Renal cortical epithelial cell (primary cell): Measurements from ENCODE around the gene ABL2. TPM values are rescaled to one million over a fixed set of nuclear protein-coding genes. Genes with fewer than 3 reads are reported as not detected.
A peak's percentile ranks its signal among the peaks of the same experiment; 100 is the strongest.
"Not testable (repeated sequence)": the region's sequence is repeated elsewhere in the genome, so short reads cannot be mapped to it uniquely, and the experiment has no call there.

Source experiments
- DNase-seq: peaks from one replicate; pipeline ENCODE4 v3.0.0-alpha.2; 2011; ENCODE audit warnings: low read depth
- total RNA-seq: library from RNA; depleted of rRNA; stranded (reverse); fragments of >200 nt; gene quantifications from 2 replicates; pipeline ENCODE4 v1.2.3, GENCODE V29; 2014

Gene ABL2
- total RNA-seq, 1 donor from 2014 or later: 52.2 TPM

DNA sequence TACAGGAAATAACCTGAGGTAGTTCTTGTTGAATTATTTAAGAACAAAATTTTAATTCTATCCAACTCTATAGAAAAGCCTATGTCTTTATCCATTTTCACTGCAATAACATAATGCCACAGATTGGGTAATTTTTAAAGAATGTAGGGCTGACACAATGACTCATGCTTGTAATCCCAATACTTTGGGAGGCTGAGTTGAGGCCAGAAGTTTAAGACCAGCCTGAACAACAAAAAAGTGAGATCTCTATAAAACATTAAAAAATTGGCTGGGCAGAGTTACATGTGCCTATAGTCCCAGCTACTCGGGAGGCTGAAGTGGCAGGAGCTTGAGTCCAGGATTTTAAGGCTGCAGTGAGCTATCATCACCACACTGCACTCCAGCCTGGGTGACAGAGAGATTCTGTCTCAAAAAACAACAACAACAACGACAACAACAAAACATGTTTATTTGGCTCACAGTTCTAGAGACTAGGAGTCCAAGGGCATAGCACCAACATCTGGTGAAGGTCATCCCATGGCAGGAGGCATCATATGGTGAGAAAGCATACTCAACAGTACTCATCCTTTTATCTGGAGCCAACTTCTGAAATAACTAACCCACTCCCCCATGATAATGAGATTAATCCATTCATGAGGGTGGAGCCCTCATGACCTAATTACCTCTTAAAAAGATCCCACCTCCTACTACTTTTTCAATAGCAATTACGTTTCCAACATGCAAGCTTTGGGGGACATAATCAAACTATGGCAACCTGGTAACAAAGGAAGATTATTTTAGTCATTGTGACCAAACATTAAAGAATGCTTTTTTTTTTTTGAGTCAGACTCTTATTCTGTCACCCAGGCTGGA is 59.6 kb downstream of the ABL2 start:
- peak; percentile 48 for DNase-seq

DNA sequence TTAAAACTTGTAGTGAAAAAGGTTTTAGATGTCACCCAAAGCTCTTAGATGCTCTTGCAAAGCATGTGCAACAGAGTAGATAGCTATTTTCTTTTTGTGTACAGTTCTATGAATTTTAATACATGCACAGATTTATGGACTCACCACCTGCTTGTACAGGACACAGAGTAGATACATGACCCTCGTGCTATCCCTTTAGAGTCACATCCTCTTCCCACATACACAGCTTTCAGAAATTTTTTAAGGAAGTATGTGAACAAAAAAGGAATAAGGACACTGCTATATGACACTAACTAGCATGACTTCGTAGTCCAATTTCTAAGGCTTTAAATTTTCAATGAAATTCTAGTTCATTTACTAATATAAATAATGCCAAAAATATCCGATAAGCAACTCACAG is 60.9 kb downstream of the ABL2 start:
- DNase-seq: no peak

DNA sequence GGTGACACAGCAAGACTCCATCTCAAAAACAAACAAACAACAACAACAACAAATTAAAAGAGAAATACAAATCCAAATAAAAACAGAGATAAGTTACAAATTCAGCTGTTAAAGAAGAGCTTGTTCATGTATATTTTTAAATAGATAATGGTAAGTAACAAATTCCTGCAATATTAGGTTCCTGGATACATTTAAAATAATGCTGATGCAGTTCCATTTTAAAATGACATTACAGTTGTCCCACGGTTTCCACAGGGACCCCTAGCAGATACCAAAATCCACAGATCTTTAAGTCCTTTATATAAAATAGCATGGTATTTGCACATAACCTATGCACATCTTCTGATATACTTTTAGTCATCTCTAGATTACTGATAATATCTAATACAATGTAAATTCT is 61.5 kb downstream of the ABL2 start:
- DNase-seq: no peak

- no peak for DNase-seq
Observed at GRCh38 chr1:179167418-179167777, 62.1 kb downstream of the ABL2 start.

DNA sequence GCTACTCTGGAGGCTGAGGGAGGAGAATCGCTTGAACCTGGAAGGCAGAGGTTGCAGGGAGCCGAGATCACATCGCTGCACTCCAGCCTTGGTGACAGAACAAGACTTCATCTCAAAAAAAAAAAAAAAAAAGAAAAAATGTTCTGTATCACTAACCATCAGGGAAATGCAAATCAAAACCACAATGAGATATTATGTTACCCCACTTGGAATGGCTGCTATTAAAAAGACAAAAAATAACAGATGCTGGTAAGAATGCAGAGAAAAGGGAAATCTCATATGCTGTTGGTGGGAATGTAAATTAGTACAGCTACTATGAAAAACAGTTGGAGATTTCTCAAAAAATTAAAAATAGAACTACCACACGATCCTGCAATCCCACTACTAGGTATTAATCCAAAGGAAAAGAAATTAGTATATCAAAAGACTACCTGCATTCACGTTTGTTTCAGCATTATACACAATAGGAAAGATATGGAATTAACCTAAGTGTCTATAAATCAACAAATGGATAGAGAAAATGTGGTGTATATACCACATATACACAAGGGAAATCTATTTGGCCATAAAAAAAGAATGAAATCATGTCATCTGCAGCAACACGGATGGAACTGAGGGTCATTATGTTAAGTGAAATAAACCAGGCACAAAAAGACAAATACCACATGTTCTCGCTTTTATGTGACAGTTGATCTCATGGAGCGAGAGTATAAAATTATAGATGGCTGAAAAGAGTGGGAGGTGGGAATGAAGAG is 62.6 kb downstream of the ABL2 start:
- DNase-seq: no peak

- DNase-seq: peak; percentile 78
Observed at GRCh38 chr1:179164494-179164893, 65.0 kb downstream of the ABL2 start.

- no peak for DNase-seq
Observed at GRCh38 chr1:179156708-179157107, 72.8 kb downstream of the ABL2 start.

- no peak for DNase-seq
Observed at GRCh38 chr1:179156026-179156425, 73.5 kb downstream of the ABL2 start.

DNA sequence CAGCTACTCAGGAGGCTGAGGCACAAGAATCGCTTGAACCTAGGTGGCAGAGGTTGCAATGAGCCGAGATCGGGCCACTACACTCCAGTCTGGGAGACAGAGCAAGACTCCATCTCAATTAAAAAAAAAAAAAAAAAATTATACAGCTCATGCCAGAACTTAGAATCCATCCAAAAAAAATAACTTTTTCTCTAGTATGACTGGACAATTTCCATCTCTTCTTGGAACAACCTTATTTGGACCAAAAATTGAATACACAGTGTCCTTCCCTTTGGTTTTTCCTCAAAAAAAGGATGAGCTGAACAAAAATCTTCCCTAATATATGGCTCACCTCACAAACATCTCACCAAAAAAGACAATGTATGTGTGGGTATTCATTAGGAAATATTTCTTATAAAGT is 73.9 kb downstream of the ABL2 start:
- no peak for DNase-seq

DNA sequence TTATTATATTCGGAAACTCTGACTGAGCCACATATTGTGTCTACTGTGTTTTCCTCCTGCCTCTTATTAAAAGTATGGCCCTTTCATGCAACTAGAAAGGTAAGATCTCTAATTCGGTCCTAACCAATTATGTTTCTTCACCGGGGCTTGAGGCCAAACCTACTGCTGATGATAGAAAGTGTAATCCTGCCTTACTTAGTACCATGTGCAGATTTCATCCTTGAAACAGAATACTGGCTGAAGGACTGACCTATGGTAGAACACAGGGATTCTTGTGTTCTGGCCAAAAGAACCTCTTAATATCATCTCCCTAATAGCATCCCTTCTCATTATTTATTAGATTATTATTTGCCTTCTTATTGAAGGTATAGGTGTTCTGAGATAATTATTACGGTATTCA is 75.0 kb downstream of the ABL2 start:
- DNase-seq: no peak

GRCh38 chr1:179153217-179153616 is 76.3 kb downstream of the ABL2 start:
- no peak for DNase-seq

GRCh38 chr1:179151908-179152682 is 77.4 kb downstream of the ABL2 start:
- peak; percentile 66 for DNase-seq

DNA sequence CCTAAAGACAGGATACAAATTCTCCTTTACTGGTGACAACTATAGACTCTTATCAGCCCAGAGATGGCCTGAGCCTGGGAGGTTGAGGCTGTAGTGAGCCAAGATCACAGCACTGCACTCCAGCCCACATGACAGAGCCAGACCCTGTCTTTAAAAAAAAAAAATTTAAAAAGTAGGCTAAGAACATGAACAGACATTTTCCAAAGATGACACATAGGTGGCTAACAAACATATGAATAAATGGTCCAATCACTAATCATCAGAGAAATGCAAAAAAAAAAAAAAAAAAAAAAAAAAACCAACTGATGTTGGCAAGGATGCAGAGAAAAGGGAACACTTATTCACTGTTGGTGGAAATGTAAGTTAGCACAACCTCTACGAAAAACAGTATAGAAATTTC is 82.6 kb downstream of the ABL2 start:
- DNase-seq: no peak

DNA sequence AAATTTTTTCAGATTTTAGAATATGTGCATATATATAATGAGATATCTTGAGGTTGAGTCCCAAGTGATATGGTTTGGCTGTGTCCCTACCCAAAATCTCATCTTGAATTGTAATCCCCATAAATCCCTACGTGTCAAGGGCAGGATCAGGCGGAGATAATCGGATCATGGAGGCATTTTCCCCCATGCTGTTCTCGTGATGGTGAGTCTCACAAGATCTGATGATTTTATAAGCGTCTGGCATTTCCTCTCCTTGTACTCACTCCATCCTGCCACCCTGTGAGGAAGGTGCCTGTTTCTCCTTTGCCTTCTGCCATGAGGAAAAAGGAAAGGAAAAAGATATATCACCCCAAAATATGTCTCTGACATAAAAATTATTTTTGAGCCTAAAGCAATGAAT is 83.0 kb downstream of the ABL2 start:
- DNase-seq: no peak

DNA sequence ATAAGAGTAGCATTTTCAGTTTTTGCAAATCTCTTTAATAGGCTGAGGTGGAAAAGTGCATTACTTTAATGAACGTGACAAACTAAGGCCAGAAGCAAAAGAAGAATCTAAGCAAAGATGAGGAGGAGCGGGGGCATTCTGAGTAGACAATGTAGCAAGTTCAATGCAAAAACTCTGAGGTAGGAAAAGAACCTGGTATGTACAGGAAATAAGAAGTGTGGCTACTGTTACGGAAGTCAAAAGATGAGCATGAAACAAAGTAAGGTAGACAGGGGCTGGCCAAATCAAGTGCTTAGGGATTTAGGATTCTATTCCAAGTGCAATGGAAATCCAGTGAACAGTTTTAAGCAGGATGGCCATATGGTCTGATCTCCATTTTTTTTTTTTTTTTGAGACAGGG is 84.0 kb downstream of the ABL2 start:
- no peak for DNase-seq

DNA sequence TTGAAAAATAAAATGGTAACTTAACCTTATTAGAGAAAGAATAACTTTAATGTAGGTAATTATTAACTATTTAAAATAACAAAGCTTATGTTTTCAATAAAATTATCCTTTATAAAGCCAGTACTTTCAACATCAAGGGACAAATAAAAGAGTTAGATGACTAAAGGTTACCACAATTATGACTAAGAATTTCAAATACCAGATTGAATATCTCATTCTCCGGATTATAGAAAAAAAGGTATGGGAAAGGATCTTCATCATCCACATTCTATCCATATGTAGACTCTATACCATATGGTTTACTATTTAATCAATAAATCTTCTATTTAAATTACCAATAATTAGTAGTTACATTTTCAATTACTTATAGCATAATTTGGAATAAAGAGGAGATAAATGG is 84.9 kb downstream of the ABL2 start:
- no peak for DNase-seq

- DNase-seq: peak; percentile 97
Observed at GRCh38 chr1:179143322-179143721, 86.2 kb downstream of the ABL2 start.

GRCh38 chr1:179142889-179143299 is 86.6 kb downstream of the ABL2 start:
- DNase-seq: peak; percentile 99

DNA sequence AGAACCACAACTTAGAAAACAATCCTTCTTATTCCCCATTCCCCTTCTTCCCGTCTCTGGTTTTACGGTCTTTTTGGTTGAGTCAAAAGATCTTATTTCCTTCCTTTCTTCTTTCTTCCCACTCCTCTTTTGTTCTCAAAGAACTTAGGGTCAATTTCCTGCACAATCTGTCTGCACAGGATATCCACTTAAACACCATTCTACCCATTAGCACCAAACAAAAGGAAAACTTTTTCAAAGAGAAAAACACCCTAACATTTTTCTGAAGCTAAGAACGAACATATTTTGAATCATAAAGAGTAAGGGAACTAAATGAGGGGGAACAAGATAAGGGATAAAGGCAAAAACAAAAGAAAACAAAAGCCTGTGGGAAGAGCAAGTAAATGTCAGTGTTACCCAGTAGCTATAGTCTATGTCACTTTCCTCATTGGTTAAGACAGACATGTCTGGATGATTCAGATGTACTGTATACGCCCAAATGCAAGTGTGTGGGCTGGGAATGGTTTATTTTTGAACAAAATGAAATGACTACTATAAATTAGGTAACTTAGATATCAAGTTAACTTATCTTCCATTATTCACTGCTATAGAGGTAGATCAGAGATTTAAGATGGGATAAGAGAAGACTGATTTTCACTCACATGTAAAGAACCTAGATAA is 87.8 kb downstream of the ABL2 start:
- peak; percentile 75 for DNase-seq

DNA sequence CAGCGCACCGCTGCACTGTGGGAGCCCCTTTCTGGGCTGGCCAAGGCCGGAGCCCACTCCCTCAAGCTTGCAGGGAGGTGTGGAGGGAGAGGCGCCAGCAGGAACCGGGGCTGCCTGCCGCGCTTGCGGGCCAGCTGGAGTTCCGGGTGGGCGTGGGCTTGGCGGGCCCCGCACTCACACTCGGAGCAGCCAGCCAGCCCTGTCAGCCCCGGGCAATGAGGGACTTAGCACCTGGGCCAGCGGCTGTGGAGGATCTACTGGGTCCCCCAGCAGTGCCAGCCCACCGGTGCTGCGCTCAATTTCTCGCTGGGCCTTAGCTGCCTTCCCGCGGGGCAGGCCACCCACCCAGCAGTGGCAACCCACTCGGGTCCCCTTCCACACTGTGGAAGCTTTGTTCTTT is 90.7 kb downstream of the ABL2 start:
- not testable (repeated sequence) for DNase-seq

GRCh38 chr1:179137617-179138255 is 91.7 kb downstream of the ABL2 start:
- DNase-seq: no peak
